Measurements from ENCODE around the gene AP4B1.

DNA sequence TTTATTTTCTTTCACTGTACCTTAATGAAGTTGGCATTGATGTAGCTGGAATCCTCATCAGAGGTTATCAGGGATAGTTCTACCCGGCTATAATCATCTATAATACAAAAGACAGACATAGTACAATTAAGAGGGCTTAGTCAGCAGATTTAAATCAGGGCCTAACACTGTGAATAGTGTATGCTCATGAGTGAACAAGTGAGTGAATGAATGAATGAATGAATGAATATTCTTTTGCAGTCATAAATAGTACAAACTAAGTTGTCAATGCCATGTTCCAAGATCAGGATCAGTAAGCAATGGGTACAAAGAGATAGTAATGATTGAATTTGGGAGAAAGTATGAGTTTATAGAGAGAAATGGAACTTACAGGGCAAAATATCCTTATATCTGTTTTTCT is 45.6 kb downstream of the AP4B1 start:
- TF ChIP-seq, protein P1, sequence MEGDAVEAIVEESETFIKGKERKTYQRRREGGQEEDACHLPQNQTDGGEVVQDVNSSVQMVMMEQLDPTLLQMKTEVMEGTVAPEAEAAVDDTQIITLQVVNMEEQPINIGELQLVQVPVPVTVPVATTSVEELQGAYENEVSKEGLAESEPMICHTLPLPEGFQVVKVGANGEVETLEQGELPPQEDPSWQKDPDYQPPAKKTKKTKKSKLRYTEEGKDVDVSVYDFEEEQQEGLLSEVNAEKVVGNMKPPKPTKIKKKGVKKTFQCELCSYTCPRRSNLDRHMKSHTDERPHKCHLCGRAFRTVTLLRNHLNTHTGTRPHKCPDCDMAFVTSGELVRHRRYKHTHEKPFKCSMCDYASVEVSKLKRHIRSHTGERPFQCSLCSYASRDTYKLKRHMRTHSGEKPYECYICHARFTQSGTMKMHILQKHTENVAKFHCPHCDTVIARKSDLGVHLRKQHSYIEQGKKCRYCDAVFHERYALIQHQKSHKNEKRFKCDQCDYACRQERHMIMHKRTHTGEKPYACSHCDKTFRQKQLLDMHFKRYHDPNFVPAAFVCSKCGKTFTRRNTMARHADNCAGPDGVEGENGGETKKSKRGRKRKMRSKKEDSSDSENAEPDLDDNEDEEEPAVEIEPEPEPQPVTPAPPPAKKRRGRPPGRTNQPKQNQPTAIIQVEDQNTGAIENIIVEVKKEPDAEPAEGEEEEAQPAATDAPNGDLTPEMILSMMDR (IDR thresholded peaks at IDR 0.05; ENCODE audit: low read depth, low read length), result no peak
- no peak for TF ChIP-seq EZH2phosphoT487 (IDR thresholded peaks at IDR 0.05; ENCODE audit: low read depth)

All from OCI-LY3 (cell line).